GM19043 (cell line): ENCODE results near the gene RHO.

Experiments used
- ATAC-seq: cut with Tn5 transposase; IDR thresholded peaks from one replicate; pipeline ENCODE4 v1.9.1; 2021; ENCODE audit warnings: low read depth; ENCODE audit not compliant: unreplicated experiment

Gene RHO

GRCh38 chr3:129557548-129557894 lies 29.1 kb downstream of the RHO start:
- no peak for ATAC-seq

GRCh38 chr3:129558081-129558771 lies 29.8 kb downstream of the RHO start:
- no peak for ATAC-seq

GRCh38 chr3:129558772-129559564 lies 30.5 kb downstream of the RHO start:
- no peak for ATAC-seq

- no peak for ATAC-seq
Observed at GRCh38 chr3:129559565-129560079, 31.2 kb downstream of the RHO start.

- no peak for ATAC-seq
Observed at GRCh38 chr3:129560269-129560787, 31.9 kb downstream of the RHO start.

- no peak for ATAC-seq
Observed at GRCh38 chr3:129560911-129561594, 32.6 kb downstream of the RHO start.

- no peak for ATAC-seq
Observed at GRCh38 chr3:129561619-129562248, 33.3 kb downstream of the RHO start.

GRCh38 chr3:129562803-129563202 lies 34.4 kb downstream of the RHO start:
- ATAC-seq: no peak

GRCh38 chr3:129563332-129563731 lies 34.9 kb downstream of the RHO start:
- no peak for ATAC-seq

GRCh38 chr3:129563850-129564535 lies 35.6 kb downstream of the RHO start:
- no peak for ATAC-seq

- ATAC-seq: no peak
Observed at GRCh38 chr3:129564981-129565644, 36.7 kb downstream of the RHO start.

- no peak for ATAC-seq
Observed at GRCh38 chr3:129565902-129566301, 37.5 kb downstream of the RHO start.

GRCh38 chr3:129567176-129567705 lies 38.8 kb downstream of the RHO start:
- no peak for ATAC-seq

GRCh38 chr3:129567939-129568338 lies 39.5 kb downstream of the RHO start:
- ATAC-seq: no peak

GRCh38 chr3:129569856-129570255 lies 41.4 kb downstream of the RHO start:
- no peak for ATAC-seq

- ATAC-seq: no peak
Observed at GRCh38 chr3:129571605-129572547, 43.4 kb downstream of the RHO start.

- ATAC-seq: no peak
Observed at GRCh38 chr3:129572603-129573002, 44.2 kb downstream of the RHO start.

- no peak for ATAC-seq
Observed at GRCh38 chr3:129573493-129573892, 45.1 kb downstream of the RHO start.
